Adrenal gland (tissue), 12 donors: ENCODE results near the gene NECAB3. TPM values are rescaled to one million over a fixed set of nuclear protein-coding genes. Genes with fewer than 3 reads are reported as not detected.

ENCODE experiments used
- DNase-seq, 7 donors: peaks; one replicate each; pipeline ENCODE4 v3.0.0-alpha.2; 2019 to 2020
- H3K27ac ChIP-seq, 5 donors: fragments of 200-600 bp; sonication (generic) in 4 of 5; 1 replicate in 3 of 5; 2 replicates in 2 of 5; pipeline versions ENCODE4 v1.5.1 to v1.8.0; 2016 to 2020; ENCODE audit warnings: mild to moderate bottlenecking in 1 of 5
- H3K27me3 ChIP-seq: fragments of 200-600 bp; 2 replicates; pipeline ENCODE4 v1.8.0; 2021
- H3K36me3 ChIP-seq, 2 donors: fragments of 200-600 bp; replicated peaks in 1 of 2; 1 replicate in 1 of 2; 2 replicates in 1 of 2; pipeline versions ENCODE4 v1.5.1 to v1.8.0; 2018 to 2022
- H3K4me1 ChIP-seq, 2 donors: fragments of 200-600 bp; replicated peaks in 1 of 2; 1 replicate in 1 of 2; 2 replicates in 1 of 2; pipeline versions ENCODE4 v1.5.1 to v1.8.0; 2018 to 2021
- H3K4me3 ChIP-seq, 4 donors: fragments of 200-600 bp; sonication (generic) in 3 of 4; one replicate each; pipeline ENCODE4 v1.5.1; 2016 to 2018
- H3K9me3 ChIP-seq, 3 donors: fragments of 200-600 bp; sonication (generic) in 1 of 3; replicated peaks in 1 of 3; 1 replicate in 2 of 3; 2 replicates in 1 of 3; pipeline versions ENCODE4 v1.5.1 to v1.8.0; 2016 to 2021
- POLR2A ChIP-seq, 2 donors: fragments of 450-650 bp; IDR thresholded peaks; one replicate each; pipeline ENCODE4 v1.6.1; 2017; ENCODE audit warnings: antibody characterized with exemption in 2 of 2, mild to moderate bottlenecking in 2 of 2, moderate library complexity in 1 of 2
- WGBS, 4 donors: extraction: QIAGEN DNeasy Blood & Tissue Kit in 2 of 4; methylation state at CpG; one replicate each; pipeline versions ENCODE4 v1.1.5 to v1.1.7; 2013 to 2017; 5-methylcytosine and 5-hydroxymethylcytosine counted together
- intact Hi-C, 2 donors: fragments of 100-400 bp; cut with DNase I; formaldehyde crosslinking; loops; one replicate each; pipeline versions ENCODE4 v1.14.1 to v1.15.0; 2022 to 2023
- polyA plus RNA-seq, 3 donors: library from polyadenylated mRNA; stranded (reverse); fragments of 200-250 nt in 2 of 3; fragments of 350-450 nt in 1 of 3; fragmentation: Illumina TruSeq in 1 of 3; extraction: RNeasy Lipid Tissue Mini Kit (QIAGEN cat#74804) in 1 of 3; gene quantifications; one replicate each; pipeline ENCODE4 v1.2.3, GENCODE V29; 2013 to 2014
- total RNA-seq, 9 donors: library from RNA; depleted of rRNA in 4 of 9; stranded (reverse); fragments of >200 nt in 4 of 9; fragments of 120-200 nt in 1 of 9; fragmentation: NEBNext Ultra II Directional in 1 of 9; extraction: Animal tissue kit (Norgen Biotek cat#: 25700) in 1 of 9; gene quantifications; one replicate each; pipeline versions ENCODE4 v1.1.0 to v1.2.4, GENCODE V29; 2013 to 2023
- TF ChIP-seq, protein P1 (sequence below), 6 experiments: fragments of 450-650 bp in 4 of 6; fragments of 200-600 bp in 2 of 6; sonication (generic) in 1 of 6; IDR thresholded peaks; 1 replicate in 5 of 6; 2 replicates in 1 of 6; pipeline versions ENCODE4 v1.5.1 to v1.8.0; 2016 to 2021; ENCODE audit warnings: antibody characterized with exemption in 6 of 6, mild to moderate bottlenecking in 2 of 6, moderate library complexity in 1 of 6
- donor health status: healthy with polysubstance abuse.
- donor health status: Bipolar disorder and iron deficiency.
- donor health status: DM: yes; HTN: yes; CAD: no.
- donor health status: DM: no; HTN: no; CAD: no.
- donor health status: DM: no; HTN: no; CAD: no.
- donor health status: DM: yes; HTN: yes; CAD: no.

Gene NECAB3
- total and polyA plus RNA-seq, 12 donors: 23.4 to 279 (median 142) TPM

DNA sequence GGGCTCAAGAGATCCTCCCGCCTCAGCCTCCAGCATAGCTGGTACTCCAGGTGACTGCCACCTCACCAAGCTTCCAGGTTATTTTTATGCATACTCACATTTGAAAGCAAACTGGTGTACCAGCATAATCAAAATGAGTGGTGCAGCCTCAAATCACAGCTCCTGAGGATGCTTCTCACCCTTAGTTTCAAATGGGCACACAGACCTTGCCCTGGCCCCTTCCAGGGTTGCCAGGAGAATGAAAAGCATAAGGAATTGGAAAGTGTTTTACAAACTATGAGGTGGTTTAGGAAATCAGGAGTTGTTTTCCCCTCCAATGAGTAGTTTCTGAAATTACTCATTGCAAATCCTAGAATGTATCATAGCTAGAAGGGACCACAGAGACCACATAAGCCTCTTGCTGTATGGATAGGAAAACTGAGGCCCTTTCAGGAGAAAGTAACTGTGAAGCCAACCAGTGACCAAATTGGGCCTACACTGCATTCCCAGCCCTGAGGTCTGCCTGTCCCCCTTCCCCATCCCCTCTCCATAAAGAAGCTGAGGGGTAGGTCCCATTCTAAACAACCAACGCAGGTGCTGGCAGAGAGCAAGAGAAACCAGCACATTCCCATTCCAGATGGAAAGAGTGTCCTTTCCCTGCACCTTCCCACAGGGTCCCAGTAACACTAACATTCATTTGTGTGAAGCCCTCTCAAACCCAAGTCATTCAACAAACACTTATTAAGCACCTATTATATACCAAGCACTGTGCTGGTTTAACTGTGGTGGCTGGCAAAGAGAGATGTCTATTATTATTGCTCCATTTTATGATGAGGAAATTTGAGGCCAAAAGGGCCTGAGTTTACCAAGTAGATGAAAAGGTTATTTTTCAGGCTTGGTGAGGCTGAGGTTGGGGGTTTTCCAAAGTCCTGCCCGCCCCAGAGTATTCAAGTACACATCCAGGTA, 14.0 kb upstream of the NECAB3 start:
- intact Hi-C loops: no loop called here
- no peak overlapping the region for H3K4me3 ChIP-seq

DNA sequence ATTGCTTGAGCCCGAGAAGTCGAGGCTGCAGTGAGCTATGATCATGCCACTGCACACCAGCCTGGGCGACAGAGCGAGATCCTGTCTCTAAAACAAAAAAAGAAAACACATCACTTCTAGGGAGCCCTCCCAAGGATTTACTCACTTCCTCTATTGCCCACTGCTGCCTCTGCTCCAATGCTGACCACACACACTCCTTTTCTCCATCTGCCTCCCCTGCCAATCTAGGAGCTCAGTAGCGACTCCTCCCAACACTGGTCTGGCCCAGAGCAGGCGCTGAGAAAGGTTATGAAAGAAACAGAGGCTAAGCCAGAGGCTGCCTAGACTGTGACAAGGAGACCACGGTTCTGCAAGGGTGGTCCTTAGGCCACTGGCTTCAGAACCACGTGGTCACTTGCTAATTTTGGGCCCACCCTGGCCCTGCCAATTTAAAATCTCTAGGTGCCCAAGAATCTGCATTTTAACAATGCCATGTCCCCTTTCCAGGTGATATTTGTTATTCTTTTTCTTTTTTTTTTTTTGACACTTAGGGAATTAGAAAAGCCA, 13.2 kb upstream of the NECAB3 start:
- intact Hi-C loops: no loop called here
- Histone ChIP-seq H3K36me3 (no peaks in the 10 kb centered on the region), H3K4me3 (no peak overlapping the region), H3K4me1 (peaks cover 25 to 39% of the 10 kb centered on the region in 2 donors), H3K27me3 (no peaks in the 10 kb centered on the region), H3K27ac (peak overlapping the region in 3 of 5 donors; percentile 8 to 47 (median 44)), H3K9me3 (no peaks in the 10 kb centered on the region)
- TF ChIP-seq POLR2A (IDR thresholded peaks at IDR 0.05): no peak
- TF ChIP-seq, protein P1, sequence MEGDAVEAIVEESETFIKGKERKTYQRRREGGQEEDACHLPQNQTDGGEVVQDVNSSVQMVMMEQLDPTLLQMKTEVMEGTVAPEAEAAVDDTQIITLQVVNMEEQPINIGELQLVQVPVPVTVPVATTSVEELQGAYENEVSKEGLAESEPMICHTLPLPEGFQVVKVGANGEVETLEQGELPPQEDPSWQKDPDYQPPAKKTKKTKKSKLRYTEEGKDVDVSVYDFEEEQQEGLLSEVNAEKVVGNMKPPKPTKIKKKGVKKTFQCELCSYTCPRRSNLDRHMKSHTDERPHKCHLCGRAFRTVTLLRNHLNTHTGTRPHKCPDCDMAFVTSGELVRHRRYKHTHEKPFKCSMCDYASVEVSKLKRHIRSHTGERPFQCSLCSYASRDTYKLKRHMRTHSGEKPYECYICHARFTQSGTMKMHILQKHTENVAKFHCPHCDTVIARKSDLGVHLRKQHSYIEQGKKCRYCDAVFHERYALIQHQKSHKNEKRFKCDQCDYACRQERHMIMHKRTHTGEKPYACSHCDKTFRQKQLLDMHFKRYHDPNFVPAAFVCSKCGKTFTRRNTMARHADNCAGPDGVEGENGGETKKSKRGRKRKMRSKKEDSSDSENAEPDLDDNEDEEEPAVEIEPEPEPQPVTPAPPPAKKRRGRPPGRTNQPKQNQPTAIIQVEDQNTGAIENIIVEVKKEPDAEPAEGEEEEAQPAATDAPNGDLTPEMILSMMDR (IDR thresholded peaks at IDR 0.05): no peak
- peak in 1 of 7 donors; percentile 51 for DNase-seq
- WGBS, 4 donors: 70 to 76% (median 72%) methylated on average over 8 of the region's 8 CpGs

More for the DNA sequence above, 14.0 kb upstream of the NECAB3 start:
- Histone ChIP-seq H3K27ac (peak overlapping the region in 4 of 5 donors; percentile 48 to 69 (median 62)), H3K36me3 (no peaks in the 10 kb centered on the region), H3K9me3 (no peaks in the 10 kb centered on the region), H3K27me3 (no peaks in the 10 kb centered on the region), H3K4me1 (peaks cover 25 to 39% of the 10 kb centered on the region in 2 donors)
- no peak for TF ChIP-seq POLR2A (IDR thresholded peaks at IDR 0.05)
- TF ChIP-seq, protein P1 (IDR thresholded peaks at IDR 0.05): no peak
- 73 to 82% (median 78%) methylated on average over 2 to 3 of the region's 3 CpGs for WGBS, 4 donors
- no peak for DNase-seq

DNA sequence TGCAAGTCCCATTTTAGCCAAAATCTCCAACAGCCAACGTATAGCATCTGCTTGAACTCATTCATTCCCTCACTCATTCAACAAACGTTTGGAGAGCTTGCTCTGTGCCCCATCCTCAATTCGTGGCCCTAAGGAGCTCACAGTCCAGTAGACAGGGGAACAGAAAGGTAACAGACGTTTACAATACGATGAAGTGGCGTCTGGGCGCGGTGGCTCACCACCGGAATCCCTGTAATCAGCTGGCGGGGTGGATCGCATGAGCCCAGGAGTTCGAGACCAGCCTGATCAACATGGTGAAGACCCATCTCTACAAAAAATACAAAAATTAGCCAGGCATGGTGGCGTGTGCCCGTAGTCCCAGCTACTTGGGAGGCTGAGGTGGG, 12.7 kb upstream of the NECAB3 start:
- H3K27ac ChIP-seq: peak overlapping the region in 3 of 5 donors; percentile 8 to 47 (median 44)
- H3K9me3 ChIP-seq: no peaks in the 10 kb centered on the region
- H3K4me3 ChIP-seq: peak overlapping the region in 1 of 4 donors; percentile 24
- intact Hi-C loops: no loop called here
- peaks cover 25 to 39% of the 10 kb centered on the region in 2 donors for H3K4me1 ChIP-seq
- no peaks in the 10 kb centered on the region for H3K27me3 ChIP-seq
- DNase-seq: peak in 1 of 7 donors; percentile 53
- no peaks in the 10 kb centered on the region for H3K36me3 ChIP-seq
- WGBS, 4 donors: 76 to 84% (median 82%) methylated on average over 14 of the region's 14 CpGs
- TF ChIP-seq, protein P1 (IDR thresholded peaks at IDR 0.05): no peak
- TF ChIP-seq POLR2A (IDR thresholded peaks at IDR 0.05): no peak
